Frontal cortex (tissue), 4 donors: Measurements from ENCODE around the gene TLR6. TPM values are rescaled to one million over a fixed set of nuclear protein-coding genes. Genes with fewer than 3 reads are reported as not detected.
A peak's percentile ranks its signal among the peaks of the same experiment; 100 is the strongest.
"Not testable (repeated sequence)": the region's sequence is repeated elsewhere in the genome, so short reads cannot be mapped to it uniquely, and the experiment has no call there.

ENCODE experiments used
- DNase-seq, 2 donors: peaks; one replicate each; pipeline ENCODE4 v3.0.0; 2012; ENCODE audit warnings: low spot score in 2 of 2
- FAIRE-seq: peaks from 2 replicates; lab custom pipeline; 2012; peaks lifted over from hg19 to GRCh38; lab: Jason Lieb, UNC
- total RNA-seq: library from RNA; depleted of rRNA; stranded (reverse); fragments of >200 nt; gene quantifications from one replicate; pipeline ENCODE4 v1.2.3, GENCODE V29; 2014
- donor health status: control.
- donor health status: control.
- donor health status: control.

The TLR6 gene
- total RNA-seq, 1 donor from 2014 or later = 1.2 TPM

- FAIRE-seq (no peak), DNase-seq (no peak)
These were observed 56.3 kb downstream of the TLR6 start for GRCh38 chr4:38800366-38800765.

DNA sequence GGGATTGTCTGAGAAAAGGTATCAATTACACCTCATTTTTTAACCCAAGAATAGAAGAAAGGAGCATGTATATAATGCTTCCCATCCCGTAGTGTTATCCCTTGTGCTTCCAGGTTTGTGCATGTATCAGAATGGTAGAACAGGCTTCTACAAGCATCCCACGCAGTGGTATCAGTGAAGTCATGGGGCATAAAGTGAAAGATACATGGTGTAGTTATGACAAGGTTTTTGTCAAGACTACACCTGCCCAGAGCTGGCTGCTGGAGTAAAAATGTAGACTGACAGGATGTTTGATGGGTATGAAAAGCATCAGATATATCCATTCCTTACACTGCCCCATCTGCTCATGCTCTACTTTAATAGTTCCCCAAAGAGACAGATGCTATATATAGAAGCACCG, 61.5 kb downstream of the TLR6 start:
- DNase-seq (no peak), FAIRE-seq (no peak)

- no peak for DNase-seq
- no peak for FAIRE-seq
These were observed 62.6 kb downstream of the TLR6 start for GRCh38 chr4:38794051-38794450.

DNA sequence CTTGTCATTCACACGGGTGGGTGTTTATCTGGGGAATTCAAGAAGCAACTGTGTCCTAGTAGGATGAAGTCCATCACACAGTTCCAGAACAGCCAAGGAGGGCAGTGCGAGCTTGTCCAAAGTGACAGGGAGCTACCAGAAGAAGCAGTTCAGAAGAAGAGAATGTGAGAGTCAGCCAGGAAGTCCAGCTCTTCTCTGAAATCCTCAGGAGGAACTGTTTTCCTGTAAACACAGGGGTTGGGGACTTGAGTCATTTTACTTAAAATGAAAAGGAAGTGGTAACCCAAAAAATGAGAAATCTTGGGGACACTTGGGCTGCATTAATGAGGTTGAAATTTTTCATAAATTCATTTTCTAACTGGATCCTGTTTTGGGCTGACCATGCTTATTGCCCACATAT, 65.6 kb downstream of the TLR6 start:
- FAIRE-seq (no peak), DNase-seq (no peak)

DNA sequence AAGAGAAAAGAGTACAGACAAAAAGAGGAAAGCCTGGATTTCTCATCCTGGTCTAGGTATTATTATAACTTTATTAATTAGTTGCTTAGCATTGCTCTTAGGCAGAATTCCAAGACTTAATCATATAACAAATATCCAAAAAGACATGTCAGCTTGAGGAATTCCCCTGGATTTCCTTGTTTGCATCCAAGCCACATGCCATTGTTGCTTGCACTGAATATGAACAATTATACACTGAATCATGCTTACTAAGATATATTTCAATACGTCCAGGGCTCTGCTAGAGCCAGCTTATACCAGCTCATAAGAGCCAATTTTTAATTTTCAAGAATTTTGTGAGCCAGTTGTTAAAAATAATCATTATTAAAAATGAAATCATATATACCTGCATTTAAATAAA, 68.3 kb downstream of the TLR6 start:
- no peak for FAIRE-seq
- DNase-seq = no peak

- DNase-seq = no peak
- no peak for FAIRE-seq
These were observed 68.9 kb downstream of the TLR6 start for GRCh38 chr4:38787693-38788092.

- no peak for FAIRE-seq
- no peak for DNase-seq
These were observed 70.7 kb downstream of the TLR6 start for GRCh38 chr4:38785901-38786402.

DNA sequence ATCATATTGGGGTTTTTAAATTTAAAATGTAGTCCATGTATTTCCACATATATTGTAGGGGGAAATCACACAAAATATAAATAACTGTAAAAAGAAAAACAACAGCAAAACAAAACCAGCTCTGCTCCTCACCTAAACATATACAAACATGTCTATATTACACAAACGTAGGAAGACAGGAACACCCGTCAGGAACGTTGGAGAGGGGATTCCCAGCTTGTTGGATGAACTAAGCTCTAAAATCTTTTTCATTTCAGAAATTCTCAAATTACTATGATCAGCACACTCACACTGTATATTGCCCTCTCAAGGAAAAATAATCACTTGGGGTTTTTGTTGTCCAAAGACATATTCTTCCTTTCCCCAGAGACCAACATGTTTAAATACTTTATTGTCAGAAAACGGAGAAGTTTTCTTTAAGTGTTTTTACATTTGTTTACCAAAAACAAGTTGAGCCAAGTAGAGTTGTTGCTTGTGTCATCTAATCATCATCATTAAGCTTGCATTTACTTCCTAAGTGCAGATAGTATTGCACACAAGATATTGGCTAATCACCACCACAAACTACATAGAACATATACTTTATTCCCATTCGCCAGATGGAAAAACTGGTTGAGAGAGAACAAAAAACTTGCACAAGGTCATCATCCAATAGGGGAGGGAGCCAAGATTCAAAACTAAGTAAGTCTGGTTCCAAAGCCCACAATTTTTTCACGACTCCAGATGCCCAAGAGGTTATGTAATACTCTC, 71.4 kb downstream of the TLR6 start:
- DNase-seq (no peak), FAIRE-seq (no peak)

GRCh38 chr4:38784141-38784540, 72.5 kb downstream of the TLR6 start:
- DNase-seq (no peak), FAIRE-seq (no peak)

DNA sequence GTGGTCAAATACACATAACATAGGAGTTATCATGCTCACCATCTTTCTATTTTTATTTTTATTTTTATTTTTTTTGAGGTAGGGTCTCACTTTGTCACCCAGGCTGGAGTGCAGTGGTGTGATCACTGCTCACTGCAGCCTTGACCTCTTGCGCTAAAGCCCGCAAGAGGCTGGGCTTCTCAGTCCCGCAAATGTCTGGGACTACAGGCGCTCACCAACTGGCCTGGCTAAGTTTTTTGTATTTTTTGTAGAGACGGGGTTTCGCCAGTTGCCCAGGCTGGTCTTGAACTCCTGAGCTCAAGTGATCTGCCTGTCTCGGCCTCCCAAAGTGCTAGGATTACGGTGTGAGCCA, 73.5 kb downstream of the TLR6 start:
- no peak for DNase-seq
- FAIRE-seq = no peak

DNA sequence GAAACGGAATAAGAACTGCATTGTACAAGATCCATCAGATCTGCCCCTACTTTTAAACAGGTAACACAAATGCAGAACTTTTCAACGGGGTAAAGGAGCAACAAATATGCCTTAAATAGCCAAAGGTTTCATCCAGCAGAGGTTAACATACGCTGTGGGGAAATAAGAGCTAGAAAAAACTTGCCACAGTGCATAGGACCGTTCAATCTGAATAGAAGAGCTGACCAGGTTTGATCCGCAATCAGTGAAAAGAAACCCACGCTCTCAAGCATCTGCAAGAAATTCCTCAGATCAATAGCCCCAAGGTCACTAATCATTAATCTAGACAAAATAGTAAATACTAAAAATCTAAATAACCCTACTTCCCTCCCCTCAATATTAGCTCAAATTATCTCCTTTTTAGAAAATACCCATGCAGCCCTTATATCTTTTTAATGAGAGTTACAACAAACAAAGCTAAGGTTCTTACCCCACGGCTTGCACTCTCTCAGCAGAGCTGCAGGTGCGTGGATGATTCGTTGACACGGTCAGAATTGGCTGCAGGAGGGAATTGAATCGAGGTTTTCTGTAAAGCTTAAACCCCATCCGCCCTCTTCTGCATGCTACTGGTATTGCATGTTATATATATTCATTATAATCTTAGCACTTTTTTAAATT, 74.0 kb downstream of the TLR6 start, which contains the start of gene TLR10:
Gene TLR10 (minus strand): TSS at position 539 of the 657 bp plus-strand sequence. CDS start 7,400 bp downstream, outside the sequence.
- DNase-seq = peak in 1 of 2 donors; percentile 44
- no peak for FAIRE-seq

DNA sequence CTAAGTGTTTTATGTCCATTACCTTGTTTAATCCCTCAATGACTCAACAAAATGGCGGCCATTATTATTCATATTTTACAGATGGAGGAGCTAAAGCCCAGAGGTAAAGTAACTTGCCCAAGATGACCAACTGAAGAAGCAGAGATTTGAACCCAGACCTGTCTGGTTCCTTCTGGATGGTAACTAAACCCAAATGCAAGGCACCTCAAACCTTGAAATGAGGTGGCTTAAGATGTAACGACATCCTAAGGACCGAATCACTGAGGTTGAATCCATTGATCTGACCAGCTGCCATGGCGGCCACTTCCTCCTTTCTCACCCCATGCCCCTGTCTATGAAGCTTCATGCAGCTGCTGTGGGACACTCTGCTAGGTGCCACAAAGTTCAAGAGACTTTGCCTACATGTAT, 74.8 kb downstream of the TLR6 start:
- DNase-seq (no peak), FAIRE-seq (no peak)

GRCh38 chr4:38780833-38781484, 75.7 kb downstream of the TLR6 start:
- FAIRE-seq (no peak), DNase-seq (no peak)

GRCh38 chr4:38779790-38780189, 76.8 kb downstream of the TLR6 start:
- FAIRE-seq = no peak
- DNase-seq = no peak

DNA sequence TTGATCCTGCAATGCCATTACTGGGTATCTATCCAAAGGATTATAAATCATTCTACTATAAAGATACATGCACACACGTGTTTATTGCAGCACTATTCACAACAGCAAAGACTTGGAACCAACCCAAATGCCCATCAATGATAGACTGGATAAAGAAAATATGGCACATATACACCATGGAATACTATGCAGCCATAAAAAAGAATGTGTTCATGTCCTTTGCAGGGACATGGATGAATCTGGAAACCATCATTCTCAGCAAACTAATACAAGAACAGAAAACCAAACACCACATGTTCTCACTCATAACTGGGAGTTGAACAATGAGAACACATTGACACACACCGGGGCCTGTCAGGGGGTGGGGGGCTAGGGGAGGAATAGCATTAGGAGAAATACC, 78.7 kb downstream of the TLR6 start:
- FAIRE-seq, DNase-seq: not testable (repeated sequence)

- FAIRE-seq = no peak
- DNase-seq = no peak
These were observed 81.3 kb downstream of the TLR6 start for GRCh38 chr4:38775326-38775725.

- DNase-seq = no peak
- FAIRE-seq = no peak
These were observed 82.2 kb downstream of the TLR6 start for GRCh38 chr4:38774181-38774955.
